MCF 10A (cell line): ENCODE measurements around the gene CORO2A. TPM values are rescaled to one million over a fixed set of nuclear protein-coding genes. Genes with fewer than 3 reads are reported as not detected.

ENCODE experiments used
- BruUV-seq: library from RNA; stranded (reverse); fragments of 400-500 nt; replicated peaks from 2 replicates; lab custom pipeline; 2021; lab: Mats Ljungman, UMichigan
- CTCF ChIA-PET: fragments of 300-600 bp; sonication (Branson Sonifier 250); formaldehyde crosslinking; extraction: SDS; loops from one replicate; lab custom pipeline; 2021; ENCODE audit warnings: antibody characterized with exemption, inconsistent platforms; lab: Yijun Ruan, JAX
- POLR2A ChIA-PET: fragments of 300-600, 350-650 bp; sonication (Branson Sonifier 250); formaldehyde crosslinking; extraction: SDS; loops from one replicate; lab custom pipeline; 2020; ENCODE audit warnings: antibody characterized with exemption, inconsistent platforms; lab: Yijun Ruan, JAX
- DNase-seq: peaks from one replicate; pipeline ENCODE4 v3.0.0-alpha.2; 2018; ENCODE audit not compliant: unreplicated experiment
- H3K27ac Mint-ChIP-seq: one replicate; pipeline ENCODE4 v1.8.0; 2022; ENCODE audit warnings: mild to moderate bottlenecking, low read depth, mixed read lengths; ENCODE audit not compliant: unreplicated experiment
- H3K27me3 Mint-ChIP-seq: one replicate; pipeline ENCODE4 v1.8.0; 2022; ENCODE audit warnings: mixed read lengths; ENCODE audit not compliant: insufficient read depth, unreplicated experiment
- H3K36me3 Mint-ChIP-seq: one replicate; pipeline ENCODE4 v1.8.0; 2022; ENCODE audit warnings: mild to moderate bottlenecking, moderate library complexity, mixed read lengths; ENCODE audit not compliant: insufficient read depth, unreplicated experiment
- H3K4me1 Mint-ChIP-seq: one replicate; pipeline ENCODE4 v1.8.0; 2022; ENCODE audit warnings: mixed read lengths; ENCODE audit not compliant: insufficient read depth, unreplicated experiment
- H3K4me3 Mint-ChIP-seq: one replicate; pipeline ENCODE4 v1.8.0; 2022; ENCODE audit warnings: mild to moderate bottlenecking, moderate library complexity, mixed read lengths; ENCODE audit not compliant: unreplicated experiment
- H3K9me3 Mint-ChIP-seq: one replicate; pipeline ENCODE4 v1.8.0; 2022; ENCODE audit warnings: mixed read lengths; ENCODE audit not compliant: unreplicated experiment
- intact Hi-C: fragments of 100-400 bp; cut with micrococcal nuclease; formaldehyde crosslinking; loops from 2 replicates; pipeline ENCODE4 v1.14.1; 2022
- total RNA-seq: library from RNA; stranded (reverse); gene quantifications from 2 replicates; pipeline ENCODE4 v1.2.3, GENCODE V29; 2022
- TF ChIP-seq, protein P1 (sequence below): fragments of 200-600 bp; IDR thresholded peaks from one replicate; pipeline ENCODE4 v1.8.0; 2022; ENCODE audit warnings: antibody characterized with exemption, mild to moderate bottlenecking; ENCODE audit not compliant: unreplicated experiment

Gene CORO2A
- total RNA-seq, 1 experiment from 2014 or later = 3.4 TPM

DNA sequence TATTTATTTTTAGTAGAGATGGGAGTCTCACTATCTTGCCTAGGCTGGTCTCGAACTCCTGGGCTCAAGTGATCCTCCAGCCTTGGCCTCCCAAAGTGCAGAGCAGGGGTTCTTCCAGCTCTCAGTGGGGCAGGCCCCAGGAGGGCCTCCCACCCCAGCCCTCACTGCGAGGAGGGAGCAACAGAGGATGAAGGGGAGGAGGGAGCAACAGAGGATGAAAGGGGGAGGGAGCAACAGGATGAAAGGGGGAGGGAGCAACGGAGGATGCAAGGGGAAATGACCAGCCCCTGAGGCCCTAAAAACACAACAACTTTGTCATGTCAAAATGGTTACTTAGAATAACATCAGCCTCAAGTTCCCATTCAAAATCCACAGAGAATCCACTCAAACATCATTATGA is 83.4 kb downstream of the CORO2A start:
- intact Hi-C loops = no loop called here
- TF ChIP-seq, protein P1, sequence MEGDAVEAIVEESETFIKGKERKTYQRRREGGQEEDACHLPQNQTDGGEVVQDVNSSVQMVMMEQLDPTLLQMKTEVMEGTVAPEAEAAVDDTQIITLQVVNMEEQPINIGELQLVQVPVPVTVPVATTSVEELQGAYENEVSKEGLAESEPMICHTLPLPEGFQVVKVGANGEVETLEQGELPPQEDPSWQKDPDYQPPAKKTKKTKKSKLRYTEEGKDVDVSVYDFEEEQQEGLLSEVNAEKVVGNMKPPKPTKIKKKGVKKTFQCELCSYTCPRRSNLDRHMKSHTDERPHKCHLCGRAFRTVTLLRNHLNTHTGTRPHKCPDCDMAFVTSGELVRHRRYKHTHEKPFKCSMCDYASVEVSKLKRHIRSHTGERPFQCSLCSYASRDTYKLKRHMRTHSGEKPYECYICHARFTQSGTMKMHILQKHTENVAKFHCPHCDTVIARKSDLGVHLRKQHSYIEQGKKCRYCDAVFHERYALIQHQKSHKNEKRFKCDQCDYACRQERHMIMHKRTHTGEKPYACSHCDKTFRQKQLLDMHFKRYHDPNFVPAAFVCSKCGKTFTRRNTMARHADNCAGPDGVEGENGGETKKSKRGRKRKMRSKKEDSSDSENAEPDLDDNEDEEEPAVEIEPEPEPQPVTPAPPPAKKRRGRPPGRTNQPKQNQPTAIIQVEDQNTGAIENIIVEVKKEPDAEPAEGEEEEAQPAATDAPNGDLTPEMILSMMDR = no peak
- POLR2A ChIA-PET = interaction anchor here (1.0 to 1.1 kb wide), 3 partner anchors 8 to 10 kb away, joined by 4 to 6 read pairs (median 4); partner anchors contain the start of gene TRIM14
- Mint-ChIP-seq H3K27me3 (no peaks in the 10 kb centered on the region), H3K36me3 (peaks cover 34% of the 10 kb centered on the region), H3K27ac (no peak overlapping the region), H3K9me3 (no peaks in the 10 kb centered on the region), H3K4me3 (no peak overlapping the region), H3K4me1 (no peaks in the 10 kb centered on the region)
- BruUV-seq = no TSS peak
- DNase-seq = no peak
- CTCF ChIA-PET = interaction anchor here (0.6 to 1.5 kb wide), 4 partner anchors 9 to 649 kb away, joined by 3 to 8 read pairs (median 3); no protein-coding TSS in a partner anchor

- no TSS peak for BruUV-seq
- no peak for DNase-seq
- Mint-ChIP-seq H3K36me3 (peaks cover 34% of the 10 kb centered on the region), H3K27ac (no peak overlapping the region), H3K4me1 (no peaks in the 10 kb centered on the region), H3K27me3 (no peaks in the 10 kb centered on the region), H3K9me3 (no peaks in the 10 kb centered on the region), H3K4me3 (no peak overlapping the region)
- ChIA-PET POLR2A (interaction anchor here (1.1 kb wide), 1 partner anchor 10 kb away, joined by 4 read pairs; the partner anchor contains the start of gene TRIM14), CTCF (interaction anchor here (0.6 to 1.5 kb wide), 7 partner anchors 8 to 649 kb away, joined by 3 to 8 read pairs (median 3); no protein-coding TSS in a partner anchor)
- TF ChIP-seq, protein P1 = no peak
- intact Hi-C loops = no loop called here
Observed at GRCh38 chr9:98108531-98109031, 83.9 kb downstream of the CORO2A start.

- POLR2A ChIA-PET = interaction anchor here (1.1 kb wide), 1 partner anchor 11 kb away, joined by 4 read pairs; the partner anchor contains the start of gene TRIM14
- H3K4me1 Mint-ChIP-seq = no peaks in the 10 kb centered on the region
- no peak overlapping the region for H3K4me3 Mint-ChIP-seq
- TF ChIP-seq, protein P1 = no peak
- intact Hi-C loops = no loop called here
- H3K27ac Mint-ChIP-seq = no peak overlapping the region
- H3K27me3 Mint-ChIP-seq = no peaks in the 10 kb centered on the region
- H3K36me3 Mint-ChIP-seq = peaks cover 38% of the 10 kb centered on the region
- H3K9me3 Mint-ChIP-seq = no peaks in the 10 kb centered on the region
- no TSS peak for BruUV-seq
- CTCF ChIA-PET = interaction anchor here (0.6 to 0.9 kb wide), 4 partner anchors 25 to 509 kb away, joined by 3 to 4 read pairs (median 3); no protein-coding TSS in a partner anchor
- no peak for DNase-seq
Observed at GRCh38 chr9:98107926-98108325, 84.5 kb downstream of the CORO2A start.

DNA sequence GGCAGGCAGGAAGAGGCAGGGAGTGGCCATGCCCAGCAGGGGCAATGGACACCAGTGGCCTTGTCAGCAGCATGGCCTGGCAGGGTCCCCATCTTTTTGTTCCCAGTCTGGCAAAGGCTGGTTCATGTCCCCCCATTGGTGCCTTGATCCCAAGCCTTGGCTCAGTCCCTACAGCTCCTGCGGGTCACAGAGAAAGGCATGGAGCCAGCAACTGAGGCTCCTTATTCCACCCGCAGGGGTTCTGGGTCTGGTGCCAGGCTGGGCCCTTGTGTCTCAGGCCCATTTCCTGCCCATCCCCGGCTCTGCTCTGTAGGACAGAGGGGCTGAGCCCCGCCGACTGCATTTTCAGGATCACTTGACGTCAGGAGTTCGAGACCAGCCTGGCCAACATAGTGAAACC is 87.4 kb downstream of the CORO2A start:
- no peak for DNase-seq
- ChIA-PET POLR2A (no interaction called here), CTCF (interaction anchor here (0.5 kb wide), 1 partner anchor 11 kb away, joined by 3 read pairs; no protein-coding TSS in a partner anchor)
- H3K4me3 Mint-ChIP-seq = no peak overlapping the region
- H3K9me3 Mint-ChIP-seq = no peaks in the 10 kb centered on the region
- H3K4me1 Mint-ChIP-seq = no peaks in the 10 kb centered on the region
- H3K27me3 Mint-ChIP-seq = no peaks in the 10 kb centered on the region
- intact Hi-C loops = no loop called here
- no TSS peak for BruUV-seq
- no peak overlapping the region for H3K27ac Mint-ChIP-seq
- peaks cover 40% of the 10 kb centered on the region for H3K36me3 Mint-ChIP-seq
- TF ChIP-seq, protein P1 = no peak
